ENCODE data around the gene MYPN. TPM values are rescaled to one million over a fixed set of nuclear protein-coding genes. Genes with fewer than 3 reads are reported as not detected.

Gene MYPN
- total RNA-seq, 2 donors from 2014 or later: not detected

DNA sequence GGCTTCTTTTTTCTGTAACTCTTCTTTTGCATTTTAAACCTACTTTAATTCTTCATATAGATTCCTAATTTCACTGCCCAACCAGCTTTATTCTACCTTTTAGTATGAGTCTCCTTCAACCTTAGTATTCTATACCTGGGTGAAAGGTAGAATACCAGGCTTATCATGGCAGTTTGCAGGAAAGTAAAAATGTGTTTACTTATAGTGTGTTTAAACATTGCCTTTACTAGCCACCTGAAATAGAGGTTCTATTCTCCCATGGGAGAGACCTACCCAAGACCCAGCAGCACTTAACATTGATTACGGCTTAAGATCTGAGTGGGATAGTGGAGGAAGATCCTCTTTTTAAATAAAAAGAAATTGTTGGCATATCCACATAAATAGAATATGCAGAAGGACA is 1.6 kb upstream of the MYPN start:
- no peak overlapping the region for H3K27ac ChIP-seq
- H3K9me3 ChIP-seq: no peaks in the 10 kb centered on the region
- H3K36me3 ChIP-seq: no peaks in the 10 kb centered on the region
- TF ChIP-seq, protein P1, sequence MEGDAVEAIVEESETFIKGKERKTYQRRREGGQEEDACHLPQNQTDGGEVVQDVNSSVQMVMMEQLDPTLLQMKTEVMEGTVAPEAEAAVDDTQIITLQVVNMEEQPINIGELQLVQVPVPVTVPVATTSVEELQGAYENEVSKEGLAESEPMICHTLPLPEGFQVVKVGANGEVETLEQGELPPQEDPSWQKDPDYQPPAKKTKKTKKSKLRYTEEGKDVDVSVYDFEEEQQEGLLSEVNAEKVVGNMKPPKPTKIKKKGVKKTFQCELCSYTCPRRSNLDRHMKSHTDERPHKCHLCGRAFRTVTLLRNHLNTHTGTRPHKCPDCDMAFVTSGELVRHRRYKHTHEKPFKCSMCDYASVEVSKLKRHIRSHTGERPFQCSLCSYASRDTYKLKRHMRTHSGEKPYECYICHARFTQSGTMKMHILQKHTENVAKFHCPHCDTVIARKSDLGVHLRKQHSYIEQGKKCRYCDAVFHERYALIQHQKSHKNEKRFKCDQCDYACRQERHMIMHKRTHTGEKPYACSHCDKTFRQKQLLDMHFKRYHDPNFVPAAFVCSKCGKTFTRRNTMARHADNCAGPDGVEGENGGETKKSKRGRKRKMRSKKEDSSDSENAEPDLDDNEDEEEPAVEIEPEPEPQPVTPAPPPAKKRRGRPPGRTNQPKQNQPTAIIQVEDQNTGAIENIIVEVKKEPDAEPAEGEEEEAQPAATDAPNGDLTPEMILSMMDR (IDR thresholded peaks at IDR 0.05): no peak
- DNase-seq (ENCODE audit: low spot score) (no peak), ATAC-seq (ENCODE audit: insufficient number of reproducible peaks, low FRiP score, low read depth) (no peak)
- no peaks in the 10 kb centered on the region for H3K27me3 ChIP-seq (replicated peaks; ENCODE audit: insufficient read depth)
- H3K4me3 ChIP-seq: no peak overlapping the region
- no peaks in the 10 kb centered on the region for H3K4me1 ChIP-seq (ENCODE audit: control insufficient read depth in 1 of 2, low read depth in 2 of 2)

DNA sequence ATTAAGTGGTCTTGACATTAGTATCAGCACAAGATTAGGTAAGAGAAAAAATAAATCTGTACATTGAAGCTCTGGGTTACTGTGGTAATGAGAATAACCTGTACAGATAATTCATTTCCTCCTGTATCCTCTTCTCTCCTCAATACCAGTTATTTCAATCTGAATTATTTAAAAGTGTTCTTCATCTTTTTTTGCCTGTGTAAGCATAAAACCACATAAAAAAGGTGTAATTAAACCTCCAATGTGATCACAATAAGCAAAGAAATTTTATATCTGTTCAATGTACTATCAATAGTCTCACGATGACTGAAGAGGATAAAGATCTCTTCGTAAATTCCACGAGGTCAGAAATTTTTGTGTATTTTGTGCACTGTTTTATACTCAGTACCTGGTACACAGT is 1.2 kb upstream of the MYPN start:
- Histone ChIP-seq H3K36me3 (no peaks in the 10 kb centered on the region), H3K4me1 (ENCODE audit: control insufficient read depth in 1 of 2, low read depth in 2 of 2) (no peaks in the 10 kb centered on the region), H3K9me3 (no peaks in the 10 kb centered on the region), H3K27me3 (replicated peaks; ENCODE audit: insufficient read depth) (no peaks in the 10 kb centered on the region), H3K4me3 (no peak overlapping the region), H3K27ac (no peak overlapping the region)
- TF ChIP-seq, protein P1 (IDR thresholded peaks at IDR 0.05): no peak
- DNase-seq (ENCODE audit: low spot score) (no peak), ATAC-seq (ENCODE audit: insufficient number of reproducible peaks, low FRiP score, low read depth) (no peak)

DNA sequence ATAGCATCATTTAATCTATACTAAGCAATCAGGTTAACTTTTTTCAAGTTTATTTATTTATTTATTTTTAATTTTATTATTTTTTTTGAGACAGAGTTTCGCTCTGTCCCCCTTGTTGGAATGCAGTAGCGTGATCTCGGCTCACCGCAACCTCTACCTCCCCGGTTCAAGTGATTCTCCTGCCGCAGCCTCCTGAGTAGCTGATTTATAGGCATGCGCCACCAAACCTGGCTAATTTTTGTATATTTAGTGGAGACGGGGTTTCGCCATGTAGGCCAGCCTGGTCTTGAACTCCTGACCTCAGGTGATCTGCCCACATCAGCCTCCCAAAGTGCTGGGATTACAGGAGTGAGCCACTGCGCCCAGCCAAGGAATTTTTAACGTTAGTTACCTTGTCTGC is 635 bp upstream of the MYPN start:
- Histone ChIP-seq H3K4me3 (no peak overlapping the region), H3K9me3 (no peaks in the 10 kb centered on the region), H3K27ac (no peak overlapping the region), H3K4me1 (ENCODE audit: control insufficient read depth in 1 of 2, low read depth in 2 of 2) (no peaks in the 10 kb centered on the region), H3K36me3 (no peaks in the 10 kb centered on the region), H3K27me3 (replicated peaks; ENCODE audit: insufficient read depth) (no peaks in the 10 kb centered on the region)
- no peak for DNase-seq (ENCODE audit: low spot score)
- TF ChIP-seq, protein P1 (IDR thresholded peaks at IDR 0.05): no peak
- no peak for ATAC-seq (ENCODE audit: insufficient number of reproducible peaks, low FRiP score, low read depth)

DNA sequence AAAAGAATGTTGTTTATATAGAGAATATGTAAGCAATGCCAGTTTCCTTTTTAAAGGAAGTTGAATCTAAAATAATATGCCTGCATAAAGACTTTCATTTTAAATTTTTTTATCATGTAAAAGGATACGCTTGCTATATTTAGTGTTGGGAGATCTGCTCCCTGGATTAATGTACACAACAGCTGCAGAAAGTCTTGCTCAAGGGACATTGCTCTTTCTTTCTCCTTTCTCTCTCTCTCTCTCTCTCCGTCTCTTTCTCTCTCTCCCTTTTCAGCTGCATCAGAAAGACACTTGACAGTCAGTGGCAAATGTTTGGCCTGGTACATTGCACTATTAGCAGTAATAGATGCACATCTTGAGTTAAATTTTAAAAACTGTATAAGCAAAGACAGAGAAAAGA is 739 bp downstream of the MYPN start:
- Histone ChIP-seq H3K4me3 (no peak overlapping the region), H3K27me3 (replicated peaks; ENCODE audit: insufficient read depth) (no peaks in the 10 kb centered on the region)

DNA sequence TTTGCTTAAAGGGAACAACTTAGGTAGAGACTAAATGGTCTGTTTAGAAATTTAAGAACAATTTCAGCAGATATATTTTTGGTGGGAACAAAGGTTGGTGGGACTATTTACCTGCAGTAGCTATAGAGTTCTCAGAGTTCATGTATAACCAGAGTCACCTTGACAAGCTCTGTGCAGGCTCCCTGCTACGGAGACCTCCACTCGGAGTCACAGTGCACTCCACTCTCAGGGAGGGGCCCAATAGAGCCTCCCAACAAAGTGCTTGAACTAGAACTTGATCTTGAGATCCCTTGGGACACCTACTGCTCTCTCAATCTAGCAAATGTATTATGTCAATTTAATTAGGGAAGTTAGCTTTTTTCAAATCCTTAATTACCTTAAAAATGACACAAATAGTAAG is 2.3 kb downstream of the MYPN start:
- ATAC-seq (ENCODE audit: insufficient number of reproducible peaks, low FRiP score, low read depth): no peak
- DNase-seq (ENCODE audit: low spot score): no peak
- Histone ChIP-seq H3K27ac (no peak overlapping the region), H3K4me3 (no peak overlapping the region), H3K27me3 (replicated peaks; ENCODE audit: insufficient read depth) (no peaks in the 10 kb centered on the region), H3K9me3 (no peaks in the 10 kb centered on the region), H3K36me3 (no peaks in the 10 kb centered on the region), H3K4me1 (ENCODE audit: control insufficient read depth in 1 of 2, low read depth in 2 of 2) (no peaks in the 10 kb centered on the region)
- TF ChIP-seq, protein P1 (IDR thresholded peaks at IDR 0.05): no peak

More for the DNA sequence above, 739 bp downstream of the MYPN start:
- no peaks in the 10 kb centered on the region for H3K9me3 ChIP-seq
- no peak overlapping the region for H3K27ac ChIP-seq
- no peaks in the 10 kb centered on the region for H3K4me1 ChIP-seq (ENCODE audit: control insufficient read depth in 1 of 2, low read depth in 2 of 2)
- ATAC-seq (ENCODE audit: insufficient number of reproducible peaks, low FRiP score, low read depth) (no peak), DNase-seq (ENCODE audit: low spot score) (no peak)
- TF ChIP-seq, protein P1 (IDR thresholded peaks at IDR 0.05): no peak
- H3K36me3 ChIP-seq: no peaks in the 10 kb centered on the region
